ENCODE measurements around the gene IL17C.

The IL17C gene

DNA sequence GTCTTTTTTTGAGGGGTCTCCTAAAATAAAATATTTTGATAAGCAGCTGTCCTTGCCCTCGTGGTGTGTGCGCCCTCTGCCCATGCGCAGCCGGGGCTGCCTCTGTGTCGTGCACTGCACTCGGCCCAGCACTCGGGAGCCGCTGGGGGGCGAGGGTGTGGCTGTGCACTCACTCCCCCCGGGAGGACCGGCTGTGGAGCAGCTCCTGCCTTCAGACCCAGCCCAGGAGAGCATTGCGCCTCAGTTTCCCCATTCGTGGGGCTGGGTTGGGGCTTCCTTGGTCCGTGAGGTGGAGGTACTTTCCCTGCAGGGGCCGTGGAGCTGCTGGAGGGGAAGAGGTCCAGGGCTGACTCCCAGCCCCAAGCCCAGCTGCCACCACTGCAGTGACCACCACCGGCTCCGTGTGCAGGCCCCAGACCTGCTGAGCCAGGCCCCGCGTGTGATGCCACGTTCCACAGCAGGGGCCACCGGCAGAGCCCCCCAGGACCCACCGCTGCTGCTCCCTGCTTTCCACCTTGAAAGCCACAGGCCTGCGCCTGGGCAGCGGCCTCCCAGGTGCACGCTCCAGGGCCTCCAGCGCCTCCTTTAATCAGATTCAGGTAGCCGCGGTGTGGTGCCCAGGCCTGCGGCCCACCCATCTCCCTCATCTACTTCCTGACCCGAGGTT lies 6.3 kb upstream of the IL17C start:
- POLR2A ChIA-PET: interaction anchor here (0.6 to 0.7 kb wide), 2 partner anchors 33 to 43 kb away, joined by 3 read pairs; no protein-coding TSS in a partner anchor

DNA sequence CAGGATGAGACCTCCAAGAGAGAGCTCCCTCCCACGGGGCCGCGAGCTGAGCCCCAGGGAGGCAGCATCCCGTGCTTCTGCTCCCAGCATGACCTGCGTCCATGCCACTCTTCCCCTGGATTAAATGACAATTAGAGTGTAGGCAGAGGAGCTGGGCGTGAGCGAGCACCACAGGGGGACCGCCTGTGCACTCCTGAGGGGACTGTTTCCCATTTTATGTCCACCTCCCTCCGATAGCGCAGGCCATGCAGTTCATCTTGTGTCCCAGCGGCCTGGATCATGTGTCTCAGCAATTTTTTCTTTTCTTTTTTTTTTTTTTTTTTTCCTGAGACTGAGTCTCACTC lies 5.8 kb upstream of the IL17C start:
- Histone ChIP-seq H3K27me3 (replicated peaks in 2 of 5; ENCODE audit: control insufficient read depth in 4 of 5, insufficient read depth in 5 of 5, low read length in 4 of 5) (peaks cover 0 to 35% (median 3%) of the 10 kb centered on the region in 5 experiments), H3K36me3 (ENCODE audit: control insufficient read depth in 4 of 4, insufficient read depth in 4 of 4, low read length in 3 of 4) (peaks cover 0 to 50% (median 37%) of the 10 kb centered on the region in 4 experiments), H3K4me3 (ENCODE audit: control insufficient read depth in 1 of 7, extremely low read depth in 1 of 7, insufficient read depth in 4 of 7, low read depth in 2 of 7, low read length in 6 of 7) (no peak overlapping the region), H3K4me1 (ENCODE audit: control extremely low read depth in 1 of 4, control insufficient read depth in 4 of 4, insufficient read depth in 4 of 4, low read length in 3 of 4) (peaks cover 0 to 27% (median 17%) of the 10 kb centered on the region in 4 experiments), H3K9me3 (ENCODE audit: control extremely low read depth in 1 of 5, control insufficient read depth in 4 of 5, insufficient read depth in 2 of 5, low read depth in 1 of 5, low read length in 4 of 5) (no peaks in the 10 kb centered on the region), H3K27ac (ENCODE audit: insufficient read depth in 1 of 2, low read depth in 1 of 2, low read length in 2 of 2, poor library complexity in 1 of 2, severe bottlenecking in 2 of 2) (no peak overlapping the region)
- 97% methylated on average over 8 of the region's 11 CpGs for WGBS (ENCODE audit: insufficient coverage)
- DNase-seq: no peak
- CTCF ChIA-PET: interaction anchor here (0.9 to 1.8 kb wide), 4 partner anchors 16 to 53 kb away, joined by 3 to 7 read pairs (median 3); no protein-coding TSS in a partner anchor
- POLR2A ChIA-PET: interaction anchor here (1.1 kb wide), 1 partner anchor 85 kb away, joined by 3 read pairs; no protein-coding TSS in a partner anchor

More for the DNA sequence above, 6.3 kb upstream of the IL17C start:
- Histone ChIP-seq H3K9me3 (ENCODE audit: control extremely low read depth in 1 of 5, control insufficient read depth in 4 of 5, insufficient read depth in 2 of 5, low read depth in 1 of 5, low read length in 4 of 5) (no peaks in the 10 kb centered on the region), H3K36me3 (ENCODE audit: control insufficient read depth in 4 of 4, insufficient read depth in 4 of 4, low read length in 3 of 4) (peaks cover 0 to 55% (median 39%) of the 10 kb centered on the region in 4 experiments), H3K27me3 (replicated peaks in 2 of 5; ENCODE audit: control insufficient read depth in 4 of 5, insufficient read depth in 5 of 5, low read length in 4 of 5) (peaks cover 0 to 30% (median 2%) of the 10 kb centered on the region in 5 experiments), H3K27ac (ENCODE audit: insufficient read depth in 1 of 2, low read depth in 1 of 2, low read length in 2 of 2, poor library complexity in 1 of 2, severe bottlenecking in 2 of 2) (no peak overlapping the region), H3K4me3 (ENCODE audit: control insufficient read depth in 1 of 7, extremely low read depth in 1 of 7, insufficient read depth in 4 of 7, low read depth in 2 of 7, low read length in 6 of 7) (no peak overlapping the region), H3K4me1 (ENCODE audit: control extremely low read depth in 1 of 4, control insufficient read depth in 4 of 4, insufficient read depth in 4 of 4, low read length in 3 of 4) (peaks cover 0 to 25% (median 17%) of the 10 kb centered on the region in 4 experiments)
- WGBS (ENCODE audit: insufficient coverage): 97% methylated on average over 21 of the region's 30 CpGs
- DNase-seq: no peak
- CTCF ChIA-PET: interaction anchor here (1.0 to 1.8 kb wide), 2 partner anchors 23 to 53 kb away, joined by 3 to 7 read pairs; no protein-coding TSS in a partner anchor

DNA sequence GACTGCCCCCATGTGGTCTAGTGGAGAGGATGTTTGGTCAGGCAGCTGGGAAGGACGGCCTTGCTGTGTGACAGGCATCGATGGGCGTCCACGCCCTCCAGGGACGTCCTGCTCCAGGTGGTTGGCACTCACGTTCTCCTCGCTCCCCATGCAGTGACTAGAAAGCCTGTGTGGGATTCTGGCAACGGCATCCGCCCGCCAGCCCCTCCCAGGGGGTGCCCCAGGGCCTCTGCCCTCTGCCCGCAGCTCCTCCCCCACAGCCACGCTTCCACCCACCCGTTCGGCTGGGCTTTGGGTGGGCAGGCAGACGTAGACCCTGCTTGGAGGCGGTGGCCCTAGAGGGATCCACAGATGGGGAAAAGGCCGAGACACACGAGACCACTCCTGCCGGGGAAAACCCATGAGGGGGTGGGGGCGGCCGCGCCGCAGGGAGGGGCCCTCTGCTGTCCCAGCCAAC lies 4.7 kb upstream of the IL17C start:
- Histone ChIP-seq H3K36me3 (ENCODE audit: control insufficient read depth in 4 of 4, insufficient read depth in 4 of 4, low read length in 3 of 4) (peaks cover 0 to 39% (median 27%) of the 10 kb centered on the region in 4 experiments), H3K27me3 (replicated peaks in 2 of 5; ENCODE audit: control insufficient read depth in 4 of 5, insufficient read depth in 5 of 5, low read length in 4 of 5) (peaks cover 0 to 47% (median 8%) of the 10 kb centered on the region in 5 experiments), H3K4me3 (ENCODE audit: control insufficient read depth in 1 of 7, extremely low read depth in 1 of 7, insufficient read depth in 4 of 7, low read depth in 2 of 7, low read length in 6 of 7) (peak overlapping the region in 4 of 7 experiments; percentile 46 to 72 (median 66)), H3K9me3 (ENCODE audit: control extremely low read depth in 1 of 5, control insufficient read depth in 4 of 5, insufficient read depth in 2 of 5, low read depth in 1 of 5, low read length in 4 of 5) (no peaks in the 10 kb centered on the region), H3K27ac (ENCODE audit: insufficient read depth in 1 of 2, low read depth in 1 of 2, low read length in 2 of 2, poor library complexity in 1 of 2, severe bottlenecking in 2 of 2) (no peak overlapping the region), H3K4me1 (ENCODE audit: control extremely low read depth in 1 of 4, control insufficient read depth in 4 of 4, insufficient read depth in 4 of 4, low read length in 3 of 4) (peaks cover 0 to 26% (median 19%) of the 10 kb centered on the region in 4 experiments)
- 19% methylated on average over 21 of the region's 23 CpGs for WGBS (ENCODE audit: insufficient coverage)
- DNase-seq: peak in 2 of 3 donors; percentile 35 to 43
- POLR2A ChIA-PET: interaction anchor here (1.1 kb wide), 1 partner anchor 84 kb away, joined by 3 read pairs; no protein-coding TSS in a partner anchor
- CTCF ChIA-PET: interaction anchor here (0.9 to 1.8 kb wide), 4 partner anchors 10 to 51 kb away, joined by 3 to 7 read pairs (median 3); no protein-coding TSS in a partner anchor

DNA sequence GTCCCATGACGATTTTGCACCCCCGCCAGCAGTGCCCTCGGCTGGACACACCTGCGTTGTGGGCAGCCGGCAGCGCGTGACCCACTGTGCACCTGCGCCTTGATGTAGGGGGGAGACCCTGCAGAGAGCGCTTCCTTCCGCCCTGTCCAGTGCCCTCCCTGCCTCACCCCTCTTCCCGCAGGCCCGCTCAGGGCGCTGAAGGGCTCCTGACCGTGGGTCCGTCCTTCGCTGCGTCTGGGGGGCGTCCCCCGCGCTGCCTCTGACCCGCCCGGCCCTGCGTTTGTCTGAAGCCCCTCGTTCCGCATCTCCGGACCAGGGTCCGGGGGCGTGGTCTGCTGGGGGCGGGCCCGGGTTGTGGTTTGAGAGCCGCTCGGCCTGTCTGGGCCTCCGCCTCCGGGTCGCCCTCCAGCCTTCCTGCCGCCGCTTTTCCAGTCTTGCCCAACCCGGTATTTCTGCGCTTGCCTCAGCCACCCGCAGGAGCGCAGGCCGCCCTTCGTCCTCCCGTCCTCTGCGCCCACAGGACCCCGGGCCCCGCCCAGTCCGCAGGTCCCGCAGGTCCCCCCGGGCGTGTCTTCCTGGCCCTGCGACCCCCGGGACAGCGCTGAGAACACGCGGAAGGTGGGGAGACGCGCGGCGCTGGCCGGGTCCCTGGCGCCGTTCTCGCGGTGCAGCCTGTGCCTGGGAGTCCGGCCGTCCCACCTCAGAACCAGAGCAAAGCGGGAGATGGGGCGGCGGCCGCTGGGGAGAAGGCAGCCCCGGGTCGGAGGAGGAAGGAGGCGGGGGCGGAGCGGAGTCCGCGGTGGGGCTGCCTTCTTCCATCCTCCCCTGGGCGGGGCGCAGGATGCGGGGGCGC lies 4.0 kb upstream of the IL17C start:
- no peaks in the 10 kb centered on the region for H3K9me3 ChIP-seq (ENCODE audit: control extremely low read depth in 1 of 5, control insufficient read depth in 4 of 5, insufficient read depth in 2 of 5, low read depth in 1 of 5, low read length in 4 of 5)
- ChIA-PET POLR2A (no interaction called here), CTCF (interaction anchor here (1.3 kb wide), 1 partner anchor 47 kb away, joined by 3 read pairs; no protein-coding TSS in a partner anchor)
- peaks cover 0 to 28% (median 19%) of the 10 kb centered on the region in 4 experiments for H3K4me1 ChIP-seq (ENCODE audit: control extremely low read depth in 1 of 4, control insufficient read depth in 4 of 4, insufficient read depth in 4 of 4, low read length in 3 of 4)
- H3K27me3 ChIP-seq (replicated peaks in 2 of 5; ENCODE audit: control insufficient read depth in 4 of 5, insufficient read depth in 5 of 5, low read length in 4 of 5): peaks cover 0 to 53% (median 12%) of the 10 kb centered on the region in 5 experiments
- 1% methylated on average over 61 of the region's 82 CpGs for WGBS (ENCODE audit: insufficient coverage)
- H3K4me3 ChIP-seq (ENCODE audit: control insufficient read depth in 1 of 7, extremely low read depth in 1 of 7, insufficient read depth in 4 of 7, low read depth in 2 of 7, low read length in 6 of 7): peak overlapping the region; percentile 22 to 72 (median 49)
- no peak overlapping the region for H3K27ac ChIP-seq (ENCODE audit: insufficient read depth in 1 of 2, low read depth in 1 of 2, low read length in 2 of 2, poor library complexity in 1 of 2, severe bottlenecking in 2 of 2)
- peak in 2 of 3 donors; percentile 47 for DNase-seq
- peaks cover 0 to 36% (median 24%) of the 10 kb centered on the region in 4 experiments for H3K36me3 ChIP-seq (ENCODE audit: control insufficient read depth in 4 of 4, insufficient read depth in 4 of 4, low read length in 3 of 4)

DNA sequence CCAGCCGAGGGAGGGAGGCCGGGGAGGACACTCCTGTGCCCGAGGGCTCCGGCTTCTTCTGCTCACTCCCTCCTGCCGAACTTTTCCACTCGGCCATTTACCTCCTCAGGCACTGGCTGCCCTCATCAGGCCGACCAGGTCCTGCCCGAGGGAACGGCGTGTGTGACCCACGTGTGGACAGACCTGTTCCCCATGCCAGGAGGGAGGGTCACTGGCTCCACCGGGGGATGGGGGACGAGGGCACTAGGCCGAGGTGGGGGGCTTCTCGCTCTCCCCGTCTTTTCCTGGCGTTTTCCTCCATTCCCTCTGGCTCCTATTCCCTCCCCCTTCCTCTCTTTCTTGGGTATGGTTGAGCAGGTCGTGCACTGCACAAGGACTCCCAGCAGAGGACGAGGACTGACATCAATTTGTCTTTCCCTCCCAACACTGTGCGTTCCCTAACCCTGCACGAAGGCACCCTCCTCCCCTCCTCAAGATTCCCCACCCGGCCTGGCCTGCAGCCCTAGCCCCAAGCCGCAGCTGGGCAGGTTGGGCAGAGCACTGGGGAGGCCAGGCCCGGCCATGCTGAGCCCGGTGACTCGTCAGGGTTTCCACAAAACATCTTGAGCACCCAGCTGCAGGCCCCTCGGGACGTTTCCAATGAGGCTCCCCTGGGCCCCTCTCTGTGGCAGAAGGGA lies 3.2 kb upstream of the IL17C start:
- POLR2A ChIA-PET: no interaction called here
- Histone ChIP-seq H3K9me3 (ENCODE audit: control extremely low read depth in 1 of 5, control insufficient read depth in 4 of 5, insufficient read depth in 2 of 5, low read depth in 1 of 5, low read length in 4 of 5) (no peaks in the 10 kb centered on the region), H3K4me3 (ENCODE audit: control insufficient read depth in 1 of 7, extremely low read depth in 1 of 7, insufficient read depth in 4 of 7, low read depth in 2 of 7, low read length in 6 of 7) (peak overlapping the region in 6 of 7 experiments; percentile 39 to 72 (median 57)), H3K36me3 (ENCODE audit: control insufficient read depth in 4 of 4, insufficient read depth in 4 of 4, low read length in 3 of 4) (peaks cover 0 to 28% (median 17%) of the 10 kb centered on the region in 4 experiments), H3K27ac (ENCODE audit: insufficient read depth in 1 of 2, low read depth in 1 of 2, low read length in 2 of 2, poor library complexity in 1 of 2, severe bottlenecking in 2 of 2) (no peak overlapping the region), H3K27me3 (replicated peaks in 2 of 5; ENCODE audit: control insufficient read depth in 4 of 5, insufficient read depth in 5 of 5, low read length in 4 of 5) (peaks cover 0 to 61% (median 18%) of the 10 kb centered on the region in 5 experiments), H3K4me1 (ENCODE audit: control extremely low read depth in 1 of 4, control insufficient read depth in 4 of 4, insufficient read depth in 4 of 4, low read length in 3 of 4) (peaks cover 0 to 31% (median 21%) of the 10 kb centered on the region in 4 experiments)
- no peak for DNase-seq
- CTCF ChIA-PET: interaction anchor here (0.7 kb wide), 1 partner anchor 15 kb away, joined by 3 read pairs; no protein-coding TSS in a partner anchor
- 43% methylated on average over 22 of the region's 28 CpGs for WGBS (ENCODE audit: insufficient coverage)

DNA sequence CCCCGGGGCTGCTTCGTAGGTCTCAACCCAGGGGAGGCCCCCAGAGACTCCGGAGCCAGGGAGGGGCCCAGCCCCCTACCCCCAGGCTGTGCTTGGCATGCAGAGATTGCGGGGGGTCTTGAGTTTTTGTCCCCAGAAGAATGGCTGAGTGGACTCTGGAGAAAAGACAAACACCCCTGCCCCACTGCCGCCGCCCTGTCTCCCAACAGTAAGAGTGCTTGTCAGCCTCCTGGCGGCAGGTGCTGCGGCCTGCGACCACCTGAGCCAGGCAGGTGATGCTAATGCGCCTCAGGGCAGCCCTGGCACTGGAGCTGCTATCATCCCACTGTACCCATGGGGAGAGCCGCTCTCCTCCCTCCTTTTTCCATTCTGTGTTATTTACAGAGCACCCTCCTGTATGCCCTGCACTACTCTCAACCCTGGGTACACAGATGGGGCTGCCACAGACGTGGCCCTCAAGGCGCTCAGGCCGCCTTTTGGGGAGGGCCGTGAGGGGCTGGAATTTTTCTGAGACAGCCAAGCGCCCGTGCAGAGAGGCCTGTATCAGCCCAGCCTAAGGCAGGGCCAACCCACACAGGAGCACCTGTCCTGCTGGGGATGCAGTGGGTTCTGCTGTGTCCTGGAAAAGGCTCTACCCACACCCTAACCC lies 2.6 kb upstream of the IL17C start:
- 92% methylated on average over 16 of the region's 17 CpGs for WGBS (ENCODE audit: insufficient coverage)
- no peak for DNase-seq
- no peak overlapping the region for H3K27ac ChIP-seq (ENCODE audit: insufficient read depth in 1 of 2, low read depth in 1 of 2, low read length in 2 of 2, poor library complexity in 1 of 2, severe bottlenecking in 2 of 2)
- H3K4me1 ChIP-seq (ENCODE audit: control extremely low read depth in 1 of 4, control insufficient read depth in 4 of 4, insufficient read depth in 4 of 4, low read length in 3 of 4): peaks cover 0 to 31% (median 21%) of the 10 kb centered on the region in 4 experiments
- peaks cover 0 to 67% (median 18%) of the 10 kb centered on the region in 5 experiments for H3K27me3 ChIP-seq (replicated peaks in 2 of 5; ENCODE audit: control insufficient read depth in 4 of 5, insufficient read depth in 5 of 5, low read length in 4 of 5)
- ChIA-PET POLR2A (no interaction called here), CTCF (interaction anchor here (0.7 kb wide), 1 partner anchor 16 kb away, joined by 3 read pairs; no protein-coding TSS in a partner anchor)
- peaks cover 0 to 22% (median 12%) of the 10 kb centered on the region in 4 experiments for H3K36me3 ChIP-seq (ENCODE audit: control insufficient read depth in 4 of 4, insufficient read depth in 4 of 4, low read length in 3 of 4)
- H3K9me3 ChIP-seq (ENCODE audit: control extremely low read depth in 1 of 5, control insufficient read depth in 4 of 5, insufficient read depth in 2 of 5, low read depth in 1 of 5, low read length in 4 of 5): no peaks in the 10 kb centered on the region
- no peak overlapping the region for H3K4me3 ChIP-seq (ENCODE audit: control insufficient read depth in 1 of 7, extremely low read depth in 1 of 7, insufficient read depth in 4 of 7, low read depth in 2 of 7, low read length in 6 of 7)
